Parathyroid adenoma (tissue), 2 donors: ENCODE measurements around the gene GTF2IRD2.
"Not testable (repeated sequence)": the region's sequence is repeated elsewhere in the genome, so short reads cannot be mapped to it uniquely, and the experiment has no call there.

Experiments used
- H2AFZ ChIP-seq: fragments of 300-600 bp; sonication (generic); one replicate; pipeline ENCODE4 v1.7.0; 2017; ENCODE audit warnings: antibody characterized with exemption, mild to moderate bottlenecking
- H3K27ac ChIP-seq: fragments of 300-600 bp; sonication (generic); one replicate; pipeline ENCODE4 v1.7.0; 2017
- H3K27me3 ChIP-seq: fragments of 300-600 bp; sonication (generic); one replicate; pipeline ENCODE4 v1.7.0; 2017; ENCODE audit warnings: low read length; ENCODE audit not compliant: control insufficient read depth, insufficient read depth
- H3K36me3 ChIP-seq: fragments of 300-600 bp; sonication (generic); one replicate; pipeline ENCODE4 v1.7.0; 2017; ENCODE audit warnings: low read length; ENCODE audit not compliant: control insufficient read depth, insufficient read depth
- H3K4me1 ChIP-seq: fragments of 300-600 bp; sonication (generic); one replicate; pipeline ENCODE4 v1.7.0; 2017; ENCODE audit warnings: control low read depth
- H3K4me2 ChIP-seq: fragments of 300-600 bp; sonication (generic); one replicate; pipeline ENCODE4 v1.7.0; 2017; ENCODE audit warnings: low read length
- H3K4me3 ChIP-seq: fragments of 300-600 bp; sonication (generic); one replicate; pipeline ENCODE4 v1.7.0; 2017; ENCODE audit warnings: low read depth, low read length
- H3K79me2 ChIP-seq: fragments of 300-600 bp; sonication (generic); one replicate; pipeline ENCODE4 v1.7.0; 2017; ENCODE audit warnings: control low read depth
- H3K9ac ChIP-seq: fragments of 300-600 bp; sonication (generic); one replicate; pipeline ENCODE4 v1.7.0; 2017; ENCODE audit warnings: mild to moderate bottlenecking
- H3K9me3 ChIP-seq: fragments of 300-600 bp; sonication (generic); one replicate; pipeline ENCODE4 v1.7.0; 2017; ENCODE audit warnings: low read length; ENCODE audit not compliant: control insufficient read depth
- donor health status: primary hyperparathyroidism.

The GTF2IRD2 gene

DNA sequence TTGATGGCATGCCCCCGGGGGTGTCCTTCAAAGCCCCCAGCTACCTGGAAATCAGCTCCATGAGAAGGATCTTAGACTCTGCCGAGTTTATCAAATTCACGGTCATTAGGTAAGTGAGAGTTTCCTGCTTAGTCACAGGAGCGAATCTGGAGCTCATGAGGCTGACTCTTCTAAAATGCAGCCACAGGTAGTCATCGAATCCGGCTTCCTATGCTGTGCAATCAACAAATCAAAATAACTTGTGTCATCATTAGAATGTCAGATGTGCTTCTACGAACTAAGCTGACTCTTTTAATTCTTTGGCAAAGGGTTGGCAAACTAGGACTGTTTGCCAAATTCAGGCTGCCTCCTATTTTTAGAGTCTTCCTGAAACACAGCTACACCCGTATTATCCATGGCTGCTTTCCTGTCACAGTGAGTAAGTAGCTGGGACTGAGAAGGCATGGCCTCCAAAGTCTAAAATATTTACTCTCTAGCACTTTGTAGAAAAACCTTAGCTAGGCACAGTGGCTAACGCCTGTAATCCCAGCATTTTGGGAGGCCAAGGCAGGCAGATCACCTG is 97.4 kb downstream of the GTF2IRD2 start:
- not testable (repeated sequence) for H3K4me3 ChIP-seq, H3K9ac ChIP-seq, H3K36me3 ChIP-seq, H3K27me3 ChIP-seq, H3K4me1 ChIP-seq, H3K79me2 ChIP-seq, H2AFZ ChIP-seq, H3K27ac ChIP-seq, H3K9me3 ChIP-seq, H3K4me2 ChIP-seq
